Stimulated activated naive CD8-positive, alpha-beta T cell treated with anti-CD3 and anti-CD28 coated beads, Interleukin-15, Interleukin-2, amounts not matched to agents 100 ng/mL and 50 ng/mL, for 24 hours (primary cell): Measurements from ENCODE around the gene PCOLCE2.

Experiments used
- H3K27ac Mint-ChIP-seq: one replicate; pipeline ENCODE4 v1.8.0; 2021; ENCODE audit warnings: mild to moderate bottlenecking, mixed read lengths
- H3K27me3 Mint-ChIP-seq: one replicate; pipeline ENCODE4 v1.8.0; 2021; ENCODE audit warnings: mixed read lengths
- H3K36me3 Mint-ChIP-seq: one replicate; pipeline ENCODE4 v1.8.0; 2021; ENCODE audit warnings: low read depth, mixed read lengths
- H3K4me1 Mint-ChIP-seq: one replicate; pipeline ENCODE4 v1.8.0; 2021; ENCODE audit warnings: low read depth, mixed read lengths
- H3K4me3 Mint-ChIP-seq: one replicate; pipeline ENCODE4 v1.8.0; 2021; ENCODE audit warnings: mild to moderate bottlenecking, mixed read lengths
- H3K9me3 Mint-ChIP-seq: one replicate; pipeline ENCODE4 v1.8.0; 2021; ENCODE audit warnings: mixed read lengths

The PCOLCE2 gene

DNA sequence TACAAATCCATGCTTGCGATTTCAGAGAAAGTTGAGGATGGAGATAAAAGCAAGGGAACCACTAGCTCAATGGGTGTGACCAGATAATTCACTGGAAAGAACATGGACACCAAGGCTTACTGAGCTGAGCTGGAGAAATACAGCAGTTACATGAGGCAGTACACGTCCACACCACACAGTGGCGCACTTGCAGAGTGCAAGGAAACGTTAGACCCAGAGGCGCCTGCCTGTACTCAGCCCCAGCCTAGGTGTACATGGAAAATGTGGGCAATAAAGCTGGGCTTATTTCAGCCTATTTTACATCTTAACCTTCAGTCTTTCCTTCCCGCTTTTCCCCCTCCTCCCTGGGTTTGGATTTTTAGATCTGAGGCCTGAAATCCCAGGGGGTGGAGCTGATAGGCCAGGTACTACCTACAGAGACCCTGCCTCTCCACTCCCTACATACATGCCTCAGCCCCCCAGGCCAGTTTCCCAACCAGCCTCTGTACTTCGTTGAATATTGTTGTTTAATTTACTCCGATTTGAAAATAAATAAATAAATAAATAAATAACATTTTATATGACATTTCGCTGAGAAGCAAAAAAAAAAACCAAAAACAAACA lies 60.1 kb downstream of the PCOLCE2 start:
- H3K4me3 Mint-ChIP-seq: no peak overlapping the region
- no peaks in the 10 kb centered on the region for H3K9me3 Mint-ChIP-seq
- no peak overlapping the region for H3K27ac Mint-ChIP-seq
- no peaks in the 10 kb centered on the region for H3K36me3 Mint-ChIP-seq
- peaks cover 16% of the 10 kb centered on the region for H3K27me3 Mint-ChIP-seq
- no peaks in the 10 kb centered on the region for H3K4me1 Mint-ChIP-seq

- no peak overlapping the region for H3K27ac Mint-ChIP-seq
- no peaks in the 10 kb centered on the region for H3K36me3 Mint-ChIP-seq
- H3K4me3 Mint-ChIP-seq: no peak overlapping the region
These were observed 69.7 kb downstream of the PCOLCE2 start for GRCh38 chr3:142819179-142819578.

DNA sequence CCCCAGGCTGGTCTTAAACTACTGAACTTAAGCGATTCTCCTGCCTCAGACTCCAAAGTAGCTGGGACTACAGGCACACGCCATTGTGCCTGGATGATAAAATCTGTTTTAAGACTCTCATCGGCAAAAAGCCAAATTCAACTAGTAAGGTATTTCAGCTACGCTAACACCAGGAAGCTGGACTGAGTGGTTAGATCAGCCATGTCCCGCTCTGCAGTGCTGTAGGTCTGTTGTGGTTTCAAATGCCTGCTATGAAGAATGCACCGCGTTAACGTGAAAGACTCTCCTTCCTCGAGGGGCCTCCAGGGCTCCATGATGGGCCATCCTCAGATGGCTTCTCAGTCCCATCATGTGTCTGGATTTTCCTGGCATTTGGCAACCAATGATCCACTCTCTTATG lies 70.2 kb downstream of the PCOLCE2 start:
- H3K9me3 Mint-ChIP-seq: no peaks in the 10 kb centered on the region
- H3K36me3 Mint-ChIP-seq: no peaks in the 10 kb centered on the region
- peaks cover 22% of the 10 kb centered on the region for H3K27me3 Mint-ChIP-seq
- no peaks in the 10 kb centered on the region for H3K4me1 Mint-ChIP-seq
- no peak overlapping the region for H3K27ac Mint-ChIP-seq
- no peak overlapping the region for H3K4me3 Mint-ChIP-seq

More at GRCh38 chr3:142819179-142819578, 69.7 kb downstream of the PCOLCE2 start:
- Mint-ChIP-seq H3K4me1 (no peaks in the 10 kb centered on the region), H3K9me3 (no peaks in the 10 kb centered on the region), H3K27me3 (peaks cover 18% of the 10 kb centered on the region)

GRCh38 chr3:142817897-142818296 lies 71.0 kb downstream of the PCOLCE2 start:
- H3K9me3 Mint-ChIP-seq: no peaks in the 10 kb centered on the region
- H3K36me3 Mint-ChIP-seq: no peaks in the 10 kb centered on the region
- H3K4me3 Mint-ChIP-seq: no peak overlapping the region
- no peak overlapping the region for H3K27ac Mint-ChIP-seq
- no peaks in the 10 kb centered on the region for H3K4me1 Mint-ChIP-seq
- peaks cover 22% of the 10 kb centered on the region for H3K27me3 Mint-ChIP-seq

GRCh38 chr3:142817356-142817755 lies 71.5 kb downstream of the PCOLCE2 start:
- H3K36me3 Mint-ChIP-seq: no peaks in the 10 kb centered on the region
- no peaks in the 10 kb centered on the region for H3K4me1 Mint-ChIP-seq
- no peak overlapping the region for H3K27ac Mint-ChIP-seq
- H3K9me3 Mint-ChIP-seq: no peaks in the 10 kb centered on the region
- H3K27me3 Mint-ChIP-seq: peaks cover 26% of the 10 kb centered on the region
- no peak overlapping the region for H3K4me3 Mint-ChIP-seq

GRCh38 chr3:142815803-142816202 lies 73.1 kb downstream of the PCOLCE2 start:
- H3K9me3 Mint-ChIP-seq: no peaks in the 10 kb centered on the region
- H3K4me3 Mint-ChIP-seq: no peak overlapping the region
- no peak overlapping the region for H3K27ac Mint-ChIP-seq
- H3K27me3 Mint-ChIP-seq: peaks cover 28% of the 10 kb centered on the region
- no peaks in the 10 kb centered on the region for H3K4me1 Mint-ChIP-seq
- H3K36me3 Mint-ChIP-seq: no peaks in the 10 kb centered on the region

DNA sequence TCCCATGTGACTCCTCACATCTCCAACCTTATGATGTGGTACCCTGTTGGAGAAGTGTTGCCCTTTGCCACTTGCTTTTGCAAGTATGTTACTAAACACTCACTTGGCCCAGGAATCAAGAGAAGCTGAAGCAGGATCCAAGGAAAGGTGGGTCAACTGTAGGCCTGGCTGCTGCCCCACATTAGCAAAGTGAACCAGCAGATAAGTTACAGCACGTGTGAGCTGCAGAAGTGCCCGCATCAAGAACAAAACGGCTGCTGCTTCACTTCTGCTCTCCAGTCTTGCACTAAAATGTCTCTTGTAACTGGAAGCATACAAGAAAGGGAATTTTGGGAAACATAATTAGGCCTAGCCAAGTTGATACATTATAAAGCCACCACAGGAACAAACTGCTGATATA lies 79.6 kb downstream of the PCOLCE2 start:
- no peak overlapping the region for H3K27ac Mint-ChIP-seq
- peaks cover 11% of the 10 kb centered on the region for H3K27me3 Mint-ChIP-seq
- no peaks in the 10 kb centered on the region for H3K9me3 Mint-ChIP-seq

DNA sequence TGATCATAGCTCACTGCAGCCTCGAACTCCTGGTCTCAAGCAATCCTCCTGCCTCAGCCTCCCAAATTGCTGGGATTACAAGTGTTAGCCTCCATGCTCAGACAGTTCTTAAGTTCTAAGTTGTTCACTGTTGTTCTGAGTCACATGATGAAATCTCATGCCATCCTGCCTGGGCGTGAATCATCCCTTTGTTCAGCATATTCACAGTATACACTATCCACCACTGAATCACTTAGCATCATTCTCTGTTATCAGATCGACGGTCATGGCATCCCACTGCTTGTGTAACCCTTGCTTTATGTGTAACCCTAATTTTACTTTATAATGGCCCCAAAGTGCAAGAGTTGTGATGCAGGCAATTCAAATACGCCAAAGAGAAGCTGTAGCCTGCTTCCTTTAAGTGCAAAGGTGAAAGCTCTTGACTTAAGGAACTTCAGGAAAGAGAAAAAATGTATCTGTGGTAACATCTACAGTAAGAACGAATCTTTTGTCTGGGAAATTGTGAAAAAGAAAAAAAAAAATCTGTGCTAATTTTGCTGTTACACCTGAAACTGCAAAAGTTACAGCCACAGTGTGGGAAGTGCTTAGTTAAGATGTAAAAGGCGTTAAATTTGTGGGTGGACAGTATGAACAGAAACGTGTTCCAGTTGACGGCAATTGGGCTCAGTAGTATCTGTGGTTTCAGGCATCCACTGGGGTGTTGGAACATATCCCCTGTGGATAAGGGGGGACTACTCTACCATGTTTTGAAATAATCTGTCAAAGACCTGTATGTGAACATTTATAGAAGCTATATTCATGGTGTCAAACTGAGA lies 80.6 kb downstream of the PCOLCE2 start:
- Mint-ChIP-seq H3K4me3 (no peak overlapping the region), H3K27me3 (peaks cover 7% of the 10 kb centered on the region), H3K9me3 (no peaks in the 10 kb centered on the region), H3K36me3 (no peaks in the 10 kb centered on the region), H3K4me1 (no peaks in the 10 kb centered on the region), H3K27ac (no peak overlapping the region)

More for the DNA sequence above, 79.6 kb downstream of the PCOLCE2 start:
- Mint-ChIP-seq H3K4me3 (no peak overlapping the region), H3K36me3 (no peaks in the 10 kb centered on the region), H3K4me1 (no peaks in the 10 kb centered on the region)

- no peaks in the 10 kb centered on the region for H3K4me1 Mint-ChIP-seq
- no peak overlapping the region for H3K27ac Mint-ChIP-seq
- H3K27me3 Mint-ChIP-seq: no peaks in the 10 kb centered on the region
- no peaks in the 10 kb centered on the region for H3K36me3 Mint-ChIP-seq
- H3K4me3 Mint-ChIP-seq: no peak overlapping the region
- H3K9me3 Mint-ChIP-seq: no peaks in the 10 kb centered on the region
These were observed 86.0 kb downstream of the PCOLCE2 start for GRCh38 chr3:142802891-142803290.

DNA sequence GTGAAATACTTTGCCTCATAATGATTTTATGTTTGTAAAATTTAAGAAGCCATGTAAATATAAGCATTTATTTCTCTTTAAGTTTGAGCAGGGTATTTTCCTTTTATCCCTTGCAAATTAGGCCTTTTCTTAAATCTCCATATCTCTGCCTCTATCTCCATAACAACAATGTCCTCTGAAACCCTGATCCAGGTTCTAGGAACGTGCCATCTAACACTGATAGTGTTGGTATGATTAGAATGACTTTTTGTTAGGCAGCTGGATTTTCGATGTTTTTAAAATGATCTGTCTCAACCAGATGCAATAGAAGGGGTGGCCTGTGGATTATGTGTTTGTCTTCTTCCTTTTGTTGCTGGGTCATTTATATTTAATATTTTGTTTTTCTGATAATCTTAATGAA lies 87.1 kb downstream of the PCOLCE2 start:
- Mint-ChIP-seq H3K9me3 (no peaks in the 10 kb centered on the region), H3K27me3 (no peaks in the 10 kb centered on the region), H3K36me3 (no peaks in the 10 kb centered on the region), H3K27ac (no peak overlapping the region), H3K4me3 (no peak overlapping the region), H3K4me1 (no peaks in the 10 kb centered on the region)

- Mint-ChIP-seq H3K4me1 (no peaks in the 10 kb centered on the region), H3K9me3 (no peaks in the 10 kb centered on the region), H3K27me3 (no peaks in the 10 kb centered on the region), H3K4me3 (no peak overlapping the region), H3K27ac (no peak overlapping the region), H3K36me3 (no peaks in the 10 kb centered on the region)
These were observed 92.1 kb downstream of the PCOLCE2 start for GRCh38 chr3:142796823-142797222.

DNA sequence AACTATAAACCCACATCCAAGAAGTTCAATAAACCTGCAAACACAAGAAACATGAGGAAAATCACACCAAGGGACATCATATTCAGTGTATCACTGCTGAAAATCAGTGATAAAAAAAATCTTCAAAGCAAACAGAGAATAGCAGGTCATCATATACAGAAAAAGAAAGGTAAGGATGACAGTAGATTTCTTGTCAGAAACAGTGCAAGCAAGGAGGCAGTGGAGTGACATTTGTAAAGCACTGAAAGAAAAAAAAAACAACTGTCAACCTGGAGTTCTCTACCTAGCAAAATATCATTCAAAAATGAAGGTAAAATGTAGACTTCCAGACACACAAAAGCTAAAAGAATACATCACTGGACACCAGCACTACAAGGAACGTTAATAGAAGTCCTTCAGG lies 93.6 kb downstream of the PCOLCE2 start:
- H3K27me3 Mint-ChIP-seq: no peaks in the 10 kb centered on the region
- H3K9me3 Mint-ChIP-seq: no peaks in the 10 kb centered on the region
- no peaks in the 10 kb centered on the region for H3K4me1 Mint-ChIP-seq
- H3K27ac Mint-ChIP-seq: no peak overlapping the region
- H3K36me3 Mint-ChIP-seq: no peaks in the 10 kb centered on the region
- H3K4me3 Mint-ChIP-seq: no peak overlapping the region

GRCh38 chr3:142794508-142794907 lies 94.4 kb downstream of the PCOLCE2 start:
- Mint-ChIP-seq H3K27ac (no peak overlapping the region), H3K9me3 (no peaks in the 10 kb centered on the region), H3K36me3 (no peaks in the 10 kb centered on the region), H3K4me3 (no peak overlapping the region), H3K27me3 (no peaks in the 10 kb centered on the region), H3K4me1 (no peaks in the 10 kb centered on the region)

DNA sequence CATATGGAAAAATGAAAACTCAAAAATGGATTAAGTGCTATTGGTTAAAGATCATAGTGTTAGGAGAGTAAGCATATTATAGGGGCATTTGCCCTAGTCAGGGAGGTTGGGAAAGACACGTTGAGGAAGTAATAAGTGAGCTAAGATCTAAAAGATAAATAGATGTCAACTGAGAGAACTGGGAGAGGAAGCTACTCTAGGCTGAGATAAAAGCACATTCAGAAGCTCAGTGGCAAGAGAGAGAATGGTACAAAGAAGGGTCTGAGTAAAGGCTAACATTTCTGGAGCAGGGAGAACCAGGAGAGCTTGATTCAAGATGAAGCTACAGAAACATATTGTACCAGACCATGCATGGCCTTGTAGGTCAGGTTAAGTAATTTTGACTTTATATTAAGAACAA lies 101.2 kb downstream of the PCOLCE2 start:
- no peaks in the 10 kb centered on the region for H3K36me3 Mint-ChIP-seq
- no peak overlapping the region for H3K4me3 Mint-ChIP-seq
- no peak overlapping the region for H3K27ac Mint-ChIP-seq
- H3K4me1 Mint-ChIP-seq: no peaks in the 10 kb centered on the region
- H3K27me3 Mint-ChIP-seq: no peaks in the 10 kb centered on the region
- no peaks in the 10 kb centered on the region for H3K9me3 Mint-ChIP-seq

GRCh38 chr3:142785996-142786395 lies 102.9 kb downstream of the PCOLCE2 start:
- Mint-ChIP-seq H3K4me3 (no peak overlapping the region), H3K36me3 (no peaks in the 10 kb centered on the region), H3K27ac (no peak overlapping the region), H3K4me1 (no peaks in the 10 kb centered on the region), H3K27me3 (no peaks in the 10 kb centered on the region), H3K9me3 (no peaks in the 10 kb centered on the region)

- H3K27ac Mint-ChIP-seq: no peak overlapping the region
- no peaks in the 10 kb centered on the region for H3K27me3 Mint-ChIP-seq
These were observed 104.7 kb downstream of the PCOLCE2 start for GRCh38 chr3:142784228-142784627.

More at GRCh38 chr3:142784228-142784627, 104.7 kb downstream of the PCOLCE2 start:
- no peaks in the 10 kb centered on the region for H3K9me3 Mint-ChIP-seq
- H3K4me3 Mint-ChIP-seq: no peak overlapping the region
- H3K36me3 Mint-ChIP-seq: no peaks in the 10 kb centered on the region
- H3K4me1 Mint-ChIP-seq: no peaks in the 10 kb centered on the region
